NAMALWA (cell line): Measurements from ENCODE around the gene PNKP.

Source experiments
- DNase-seq: peaks from one replicate; pipeline ENCODE4 v3.0.0-alpha.2; 2015; ENCODE audit warnings: low spot score

PNKP gene

GRCh38 chr19:49876422-49877019 lies 9.1 kb upstream of the PNKP start:
- DNase-seq: peak; percentile 99

GRCh38 chr19:49875857-49876421 lies 8.6 kb upstream of the PNKP start:
- peak; percentile 72 for DNase-seq

DNA sequence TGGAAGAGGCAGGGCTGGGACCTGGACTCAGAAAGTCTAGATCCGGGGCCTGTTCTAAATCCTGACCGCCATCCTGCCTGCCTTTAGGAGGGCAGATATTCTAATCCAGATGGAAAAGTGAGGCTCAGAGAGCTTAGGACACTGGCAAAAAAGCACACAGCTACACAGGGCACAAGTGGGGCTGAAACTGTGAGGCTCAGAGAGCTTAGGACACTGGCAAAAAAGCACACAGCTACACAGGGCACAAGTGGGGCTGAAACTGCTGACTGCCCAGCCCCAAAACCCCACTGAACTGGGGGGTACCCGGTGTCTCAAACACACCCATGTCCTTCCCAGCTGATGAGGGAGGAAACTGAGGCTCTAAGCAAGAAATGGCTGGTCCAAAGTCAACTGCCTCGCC lies 7.8 kb upstream of the PNKP start:
- DNase-seq: no peak

GRCh38 chr19:49874503-49875157 lies 7.3 kb upstream of the PNKP start:
- DNase-seq: no peak

DNA sequence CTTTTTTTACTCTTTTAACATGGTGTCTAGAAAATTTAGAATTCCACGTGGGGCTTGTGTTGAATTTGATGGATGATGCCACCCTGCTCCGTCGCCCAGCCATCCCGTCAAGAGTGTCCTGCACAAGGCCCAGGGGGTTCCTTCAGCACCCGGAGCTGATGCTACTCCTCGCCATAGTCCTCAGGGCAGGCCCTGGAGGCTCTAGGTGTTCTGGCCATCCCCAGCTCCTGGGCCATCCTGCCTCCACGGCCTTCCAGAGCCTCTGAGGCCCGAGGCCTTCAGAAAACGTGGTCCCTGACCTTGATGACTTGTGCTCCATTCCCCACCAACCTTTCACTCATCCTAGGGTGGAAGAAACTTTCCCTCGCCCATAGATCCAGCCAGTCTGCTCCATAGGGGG lies 6.5 kb upstream of the PNKP start:
- no peak for DNase-seq

DNA sequence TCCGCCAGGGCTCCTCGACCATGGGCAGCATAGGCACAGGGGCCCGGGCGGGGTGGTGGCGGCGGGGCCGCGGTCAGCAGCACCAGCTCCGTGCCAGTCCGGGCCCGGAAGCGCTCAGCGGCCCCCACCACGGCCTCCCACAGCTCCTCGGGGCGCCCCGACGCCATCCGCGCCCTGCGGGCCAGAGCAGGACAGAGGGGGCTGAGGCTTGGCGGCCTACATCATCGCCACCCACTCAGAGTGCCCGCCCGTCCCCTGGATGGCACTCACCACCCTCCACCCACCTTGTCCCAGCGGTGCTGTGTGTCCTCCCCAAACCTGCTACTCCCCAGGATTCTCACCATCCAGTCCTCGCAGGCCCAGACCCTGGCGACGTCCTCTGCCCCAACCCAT lies 5.7 kb upstream of the PNKP start:
- DNase-seq: no peak

- no peak for DNase-seq
These were observed 5.1 kb upstream of the PNKP start for GRCh38 chr19:49872245-49873128.

DNA sequence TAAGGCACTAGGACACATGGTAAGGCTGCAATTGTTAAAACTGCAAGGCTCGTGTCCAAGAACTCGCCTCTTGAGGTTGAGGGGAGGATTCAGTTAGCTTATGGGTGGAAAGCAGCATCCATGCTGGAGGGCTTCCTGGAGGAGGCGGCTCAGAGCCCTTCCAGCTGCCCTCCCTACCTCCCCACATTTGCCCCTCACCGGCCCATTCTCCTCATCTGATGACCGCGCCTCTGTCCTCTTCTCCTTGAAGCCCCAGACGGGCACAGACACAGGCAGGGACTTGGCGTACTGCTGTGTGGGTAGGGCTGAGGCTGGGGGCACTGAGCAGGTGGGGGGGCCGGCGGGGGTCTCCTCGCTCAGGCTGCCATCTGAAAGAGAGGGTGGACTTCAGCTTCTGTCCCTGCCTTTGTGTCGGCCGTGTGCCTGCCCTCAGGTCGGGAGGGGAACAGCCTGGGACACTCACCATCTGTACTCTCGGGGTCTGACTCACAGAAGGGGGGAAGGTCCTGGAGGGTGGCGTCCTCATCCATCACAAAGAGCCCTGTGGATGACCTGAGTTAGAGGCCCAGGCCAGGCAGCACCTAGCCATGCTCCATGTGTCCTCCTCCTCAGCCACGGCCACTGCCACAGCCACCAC lies 4.1 kb upstream of the PNKP start:
- DNase-seq: no peak

DNA sequence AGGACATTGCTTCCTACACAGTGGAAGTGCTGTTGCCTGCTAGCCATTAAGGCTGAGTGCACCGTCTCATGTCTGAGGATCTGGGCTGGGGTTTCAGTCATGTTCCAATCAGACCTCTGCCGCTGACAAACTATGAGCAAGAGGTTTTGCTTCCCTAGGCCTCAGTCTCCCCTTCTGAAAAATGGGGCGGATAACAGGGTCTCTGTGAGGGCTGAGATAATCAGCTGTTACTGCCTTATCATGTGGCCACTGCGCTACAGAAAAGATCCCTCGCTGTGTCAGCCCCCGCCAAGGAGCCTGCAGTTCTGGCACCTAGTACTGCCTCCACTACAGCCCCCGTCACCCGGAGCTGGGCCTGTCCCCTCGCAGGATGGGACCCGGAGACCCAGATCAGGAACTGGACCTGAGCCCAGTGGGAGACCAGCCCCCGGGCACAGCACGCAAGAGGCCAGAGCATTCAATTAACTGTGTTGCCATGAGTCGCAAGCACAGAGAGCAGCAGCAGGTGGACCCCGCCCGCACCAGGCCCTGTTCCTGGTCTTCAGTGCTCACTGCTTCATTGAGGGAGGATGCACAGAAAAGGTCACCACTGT lies 3.0 kb upstream of the PNKP start:
- no peak for DNase-seq

GRCh38 chr19:49869484-49870308 lies 2.3 kb upstream of the PNKP start:
- DNase-seq: peak; percentile 99

DNA sequence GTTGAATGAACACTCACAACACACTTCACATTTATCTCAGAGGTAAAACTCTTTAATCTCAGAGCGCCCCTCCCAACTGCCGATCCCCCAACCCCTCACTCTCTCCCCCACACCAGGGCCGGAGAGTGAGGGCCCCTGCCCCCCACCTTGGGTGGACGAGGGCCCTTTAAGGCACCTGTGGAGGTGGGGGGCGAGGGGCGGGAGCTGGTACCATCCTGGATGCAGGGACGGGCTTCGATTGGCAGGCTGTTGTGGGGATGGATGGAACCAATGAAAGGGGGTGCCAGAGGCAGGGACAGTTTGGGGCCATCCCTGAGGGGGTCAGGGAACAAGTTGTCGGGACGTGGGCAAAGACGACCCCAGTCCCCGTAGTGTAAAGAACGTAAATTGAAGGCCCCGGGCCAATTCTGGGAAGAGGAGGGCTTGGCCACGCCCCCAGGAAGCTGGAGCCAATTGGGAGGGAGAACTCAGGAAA lies 1.7 kb upstream of the PNKP start:
- DNase-seq: no peak

- DNase-seq: no peak
These were observed 2.5 kb downstream of the PNKP start for GRCh38 chr19:49864890-49865289.

- no peak for DNase-seq
These were observed 3.4 kb downstream of the PNKP start for GRCh38 chr19:49863935-49864320.

GRCh38 chr19:49863254-49863934 lies 4.0 kb downstream of the PNKP start:
- peak; percentile 14 for DNase-seq

GRCh38 chr19:49862391-49863253 lies 4.8 kb downstream of the PNKP start:
- DNase-seq: peak; percentile 44

- peak; percentile 17 for DNase-seq
These were observed 5.6 kb downstream of the PNKP start for GRCh38 chr19:49861541-49862378.

DNA sequence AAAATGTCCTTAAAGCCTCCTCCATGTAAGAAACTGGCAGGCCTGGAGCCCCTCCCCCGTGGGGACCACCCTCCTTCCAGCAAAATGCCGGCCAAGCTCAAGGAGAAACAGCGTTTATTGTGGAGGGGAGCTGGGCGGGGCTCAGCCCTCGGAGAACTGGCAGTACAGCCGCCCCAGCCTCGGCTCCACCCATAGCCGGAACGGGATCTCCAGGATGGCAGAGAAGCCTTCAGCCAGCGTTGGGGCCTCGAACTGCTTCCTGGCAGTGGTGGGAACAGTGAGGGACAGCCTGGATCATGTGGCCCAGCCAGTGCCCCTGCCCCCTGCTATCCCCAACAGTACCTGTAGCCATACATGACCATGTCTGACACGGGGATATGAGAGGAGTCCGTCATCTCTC lies 6.3 kb downstream of the PNKP start:
- DNase-seq: peak; percentile 9

GRCh38 chr19:49860336-49861102 lies 6.9 kb downstream of the PNKP start:
- DNase-seq: peak; percentile 13
